Breast epithelium (tissue), 3 donors: Measurements from ENCODE around the gene MEAK7.

ENCODE experiments used
- POLR2AphosphoS5 ChIP-seq, 3 donors: sonication (generic); formaldehyde crosslinking; IDR thresholded peaks; one replicate each; pipeline ENCODE4 v1.6.1; 2017; ENCODE audit warnings: antibody characterized with exemption in 3 of 3
- TF ChIP-seq, protein P1 (sequence below), 3 donors: fragments of 450-650 bp; IDR thresholded peaks; one replicate each; pipeline ENCODE4 v1.5.1; 2016 to 2017; ENCODE audit warnings: antibody characterized with exemption in 3 of 3, mild to moderate bottlenecking in 3 of 3, moderate library complexity in 3 of 3

DNA sequence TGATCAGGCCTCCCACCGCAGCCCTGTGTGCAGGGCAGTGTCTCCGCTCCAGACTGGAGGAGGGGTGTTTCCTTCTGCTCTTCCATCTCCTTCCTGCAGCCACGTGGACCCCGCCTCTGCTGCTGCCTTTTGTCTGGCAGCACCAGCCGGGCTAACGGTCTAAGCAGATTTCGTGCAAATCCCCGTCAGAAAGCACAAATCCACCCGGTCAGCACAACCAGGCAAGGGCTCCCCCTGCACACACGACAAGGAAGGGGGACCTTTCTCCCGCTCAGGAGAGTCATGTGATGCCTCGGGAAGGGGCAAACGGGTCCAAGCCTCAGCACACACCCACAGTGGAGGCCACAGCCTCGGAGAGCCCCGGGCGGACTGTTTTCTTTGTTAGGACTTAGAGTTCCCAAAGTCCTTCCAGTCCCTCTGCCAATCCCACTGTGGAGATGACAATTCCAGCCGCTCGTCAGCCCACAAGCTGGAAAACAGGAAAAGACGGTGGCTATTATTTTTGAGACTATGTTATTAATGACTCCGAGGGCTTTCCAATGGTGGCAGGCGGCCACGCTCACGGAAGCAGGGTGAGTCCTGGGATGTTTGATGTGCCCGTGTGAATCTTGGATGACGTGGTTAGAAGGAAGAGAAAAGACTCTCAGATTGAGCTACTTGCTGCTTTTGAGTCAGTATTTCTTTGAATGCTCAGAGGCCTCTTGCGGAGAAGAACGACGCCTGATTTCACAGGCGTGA, 22.5 kb upstream of the MEAK7 start:
- no peak for TF ChIP-seq POLR2AphosphoS5 (IDR thresholded peaks at IDR 0.05)
- TF ChIP-seq, protein P1, sequence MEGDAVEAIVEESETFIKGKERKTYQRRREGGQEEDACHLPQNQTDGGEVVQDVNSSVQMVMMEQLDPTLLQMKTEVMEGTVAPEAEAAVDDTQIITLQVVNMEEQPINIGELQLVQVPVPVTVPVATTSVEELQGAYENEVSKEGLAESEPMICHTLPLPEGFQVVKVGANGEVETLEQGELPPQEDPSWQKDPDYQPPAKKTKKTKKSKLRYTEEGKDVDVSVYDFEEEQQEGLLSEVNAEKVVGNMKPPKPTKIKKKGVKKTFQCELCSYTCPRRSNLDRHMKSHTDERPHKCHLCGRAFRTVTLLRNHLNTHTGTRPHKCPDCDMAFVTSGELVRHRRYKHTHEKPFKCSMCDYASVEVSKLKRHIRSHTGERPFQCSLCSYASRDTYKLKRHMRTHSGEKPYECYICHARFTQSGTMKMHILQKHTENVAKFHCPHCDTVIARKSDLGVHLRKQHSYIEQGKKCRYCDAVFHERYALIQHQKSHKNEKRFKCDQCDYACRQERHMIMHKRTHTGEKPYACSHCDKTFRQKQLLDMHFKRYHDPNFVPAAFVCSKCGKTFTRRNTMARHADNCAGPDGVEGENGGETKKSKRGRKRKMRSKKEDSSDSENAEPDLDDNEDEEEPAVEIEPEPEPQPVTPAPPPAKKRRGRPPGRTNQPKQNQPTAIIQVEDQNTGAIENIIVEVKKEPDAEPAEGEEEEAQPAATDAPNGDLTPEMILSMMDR (IDR thresholded peaks at IDR 0.05), result no peak
